GM21515 (cell line): ENCODE measurements around the gene CSNK2B.
A peak's percentile ranks its signal among the peaks of the same experiment; 100 is the strongest.

Experiments
- ATAC-seq: cut with Tn5 transposase; IDR thresholded peaks from one replicate; pipeline ENCODE4 v1.9.1; 2021; ENCODE audit not compliant: unreplicated experiment

The CSNK2B gene

GRCh38 chr6:31660381-31661261 is 5.3 kb upstream of the CSNK2B start, which contains the start of gene C6orf47:
TSS of gene C6orf47 (minus strand) at chr6:31660778. CDS start at chr6:31659947, 831 bp downstream.
- no peak for ATAC-seq

- no peak for ATAC-seq
Measured at GRCh38 chr6:31661262-31662123, 4.4 kb upstream of the CSNK2B start.

GRCh38 chr6:31662124-31662723 is 3.7 kb upstream of the CSNK2B start:
- no peak for ATAC-seq

GRCh38 chr6:31663126-31663960 is 2.5 kb upstream of the CSNK2B start:
- no peak for ATAC-seq

GRCh38 chr6:31663961-31664789 is 1.7 kb upstream of the CSNK2B start:
- no peak for ATAC-seq

GRCh38 chr6:31664790-31665500 is 935 bp upstream of the CSNK2B start, which contains the start of gene GPANK1:
TSS of gene GPANK1 (minus strand) at chr6:31664997. CDS start at chr6:31664478, 519 bp downstream.
- ATAC-seq = peak; percentile 25

GRCh38 chr6:31666337-31666965 is 571 bp downstream of the CSNK2B start:
- ATAC-seq = no peak

- ATAC-seq = no peak
Measured at GRCh38 chr6:31669676-31670075, 3.8 kb downstream of the CSNK2B start, which contains the start of gene LY6G5B. TSS of gene LY6G5B (plus strand) at chr6:31669976. CDS start at chr6:31670951, 975 bp downstream.

- no peak for ATAC-seq
Measured at GRCh38 chr6:31676322-31676903, 10.5 kb downstream of the CSNK2B start.

- ATAC-seq = no peak
Measured at GRCh38 chr6:31676904-31677303, 11.0 kb downstream of the CSNK2B start.

GRCh38 chr6:31677955-31678354 is 12.1 kb downstream of the CSNK2B start:
- no peak for ATAC-seq

GRCh38 chr6:31680226-31681134 is 14.6 kb downstream of the CSNK2B start, which contains the start of gene LY6G5C:
TSS of gene LY6G5C (minus strand) at chr6:31681067. CDS start at chr6:31680373, 694 bp downstream.
- no peak for ATAC-seq

GRCh38 chr6:31681135-31681671 is 15.3 kb downstream of the CSNK2B start:
- ATAC-seq = no peak

GRCh38 chr6:31683591-31683990 is 17.7 kb downstream of the CSNK2B start:
- no peak for ATAC-seq

GRCh38 chr6:31686483-31686882 is 20.6 kb downstream of the CSNK2B start:
- no peak for ATAC-seq

GRCh38 chr6:31687321-31687720 is 21.4 kb downstream of the CSNK2B start:
- no peak for ATAC-seq
